ENCODE measurements around the gene ADARB1. TPM values are rescaled to one million over a fixed set of nuclear protein-coding genes. Genes with fewer than 3 reads are reported as not detected.

Gene ADARB1
- total RNA-seq, 4 donors from 2014 or later: 12.1 to 32.4 (median 14.4) TPM

DNA sequence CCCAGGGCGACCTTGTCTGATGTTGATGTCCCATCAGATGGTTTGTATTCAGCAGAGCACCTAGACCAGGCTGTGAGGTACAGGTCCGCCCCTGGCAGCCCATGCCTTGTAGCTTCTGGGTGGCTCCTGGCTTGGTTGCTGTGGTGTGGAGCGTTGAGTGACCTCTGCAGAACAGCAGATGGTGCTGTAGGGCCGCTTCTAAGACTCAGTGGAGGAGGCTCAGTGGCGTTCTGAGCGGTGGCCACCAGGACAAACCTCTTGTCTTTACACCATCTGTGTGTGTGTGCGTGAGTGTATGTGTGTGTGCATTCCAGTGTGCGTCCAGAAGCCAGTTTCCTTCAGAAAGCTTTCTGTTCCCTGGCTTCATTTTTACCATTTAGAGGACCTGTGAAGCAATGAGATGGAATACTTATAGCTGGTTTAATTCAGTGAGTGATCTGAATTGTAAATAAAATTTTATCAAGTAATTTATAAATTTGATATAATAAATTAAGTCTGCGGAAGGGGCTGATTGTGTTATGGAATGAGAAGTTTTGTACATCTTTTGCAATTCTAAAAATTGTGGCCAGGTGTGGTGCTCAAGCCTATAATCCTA lies 66.1 kb downstream of the ADARB1 start:
- TF ChIP-seq, protein P1, sequence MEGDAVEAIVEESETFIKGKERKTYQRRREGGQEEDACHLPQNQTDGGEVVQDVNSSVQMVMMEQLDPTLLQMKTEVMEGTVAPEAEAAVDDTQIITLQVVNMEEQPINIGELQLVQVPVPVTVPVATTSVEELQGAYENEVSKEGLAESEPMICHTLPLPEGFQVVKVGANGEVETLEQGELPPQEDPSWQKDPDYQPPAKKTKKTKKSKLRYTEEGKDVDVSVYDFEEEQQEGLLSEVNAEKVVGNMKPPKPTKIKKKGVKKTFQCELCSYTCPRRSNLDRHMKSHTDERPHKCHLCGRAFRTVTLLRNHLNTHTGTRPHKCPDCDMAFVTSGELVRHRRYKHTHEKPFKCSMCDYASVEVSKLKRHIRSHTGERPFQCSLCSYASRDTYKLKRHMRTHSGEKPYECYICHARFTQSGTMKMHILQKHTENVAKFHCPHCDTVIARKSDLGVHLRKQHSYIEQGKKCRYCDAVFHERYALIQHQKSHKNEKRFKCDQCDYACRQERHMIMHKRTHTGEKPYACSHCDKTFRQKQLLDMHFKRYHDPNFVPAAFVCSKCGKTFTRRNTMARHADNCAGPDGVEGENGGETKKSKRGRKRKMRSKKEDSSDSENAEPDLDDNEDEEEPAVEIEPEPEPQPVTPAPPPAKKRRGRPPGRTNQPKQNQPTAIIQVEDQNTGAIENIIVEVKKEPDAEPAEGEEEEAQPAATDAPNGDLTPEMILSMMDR (IDR thresholded peaks at IDR 0.05; ENCODE audit: low read depth): no peak

DNA sequence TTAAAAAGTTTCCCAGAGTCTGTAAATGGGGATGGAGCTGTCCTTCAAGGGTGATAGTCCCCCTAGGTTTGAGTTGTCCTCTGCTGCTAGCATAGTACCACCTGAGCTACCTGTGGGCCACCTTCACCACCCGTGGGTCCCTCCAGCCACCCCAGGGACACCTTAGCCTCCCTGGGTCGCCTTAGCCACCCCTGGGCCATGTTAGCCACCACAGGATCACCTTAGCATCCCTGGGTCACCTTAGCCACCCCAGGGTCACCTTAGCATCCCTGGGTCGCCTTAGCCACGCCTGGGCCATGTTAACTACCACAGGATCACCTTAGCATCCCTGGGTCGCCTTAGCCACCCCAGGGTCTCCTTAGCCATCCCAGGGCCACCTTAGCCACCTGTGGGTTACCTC lies 67.1 kb downstream of the ADARB1 start:
- TF ChIP-seq, protein P1 (IDR thresholded peaks at IDR 0.05; ENCODE audit: low read depth): no peak

DNA sequence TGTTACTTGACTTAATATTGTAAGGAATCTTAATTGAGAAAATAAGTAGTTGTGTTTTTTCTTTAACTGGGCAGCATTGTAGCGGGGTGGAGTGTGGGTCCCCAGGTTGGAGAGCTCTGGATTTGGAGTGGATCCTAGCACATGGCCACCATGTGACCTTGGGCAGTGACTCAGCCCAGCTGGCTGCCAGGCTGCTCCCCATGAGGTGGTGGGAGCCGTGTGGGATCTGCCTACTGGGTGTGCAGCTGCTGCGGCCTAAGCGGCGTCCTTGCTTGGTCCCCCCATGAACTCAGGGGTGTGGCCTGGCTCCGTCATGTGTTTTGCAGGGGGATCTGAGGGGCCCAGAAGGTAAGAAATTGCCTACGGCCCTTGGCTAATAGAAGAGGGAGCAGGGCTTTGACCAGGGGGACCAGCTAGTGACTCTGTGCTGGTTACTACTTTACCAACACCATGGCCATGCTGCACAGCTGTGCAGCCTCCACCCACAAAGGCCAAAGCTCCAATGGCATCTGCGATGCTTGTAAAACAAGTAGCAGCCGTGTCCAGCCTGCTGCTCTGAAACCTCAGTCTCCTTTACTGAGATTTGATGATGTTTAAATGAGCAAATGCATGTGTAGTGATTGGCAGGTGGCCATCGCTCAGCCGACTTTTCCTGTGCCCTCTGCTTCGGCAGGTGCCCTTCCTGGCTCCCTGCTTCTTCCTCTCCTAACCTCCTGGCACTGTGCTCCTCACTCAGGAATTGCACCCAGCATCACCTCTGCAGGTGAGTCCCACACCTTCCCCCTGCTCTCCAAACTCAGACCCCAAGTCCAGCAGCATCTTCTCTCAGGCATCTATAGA lies 68.3 kb downstream of the ADARB1 start:
- TF ChIP-seq, protein P1 (IDR thresholded peaks at IDR 0.05; ENCODE audit: low read depth): no peak

DNA sequence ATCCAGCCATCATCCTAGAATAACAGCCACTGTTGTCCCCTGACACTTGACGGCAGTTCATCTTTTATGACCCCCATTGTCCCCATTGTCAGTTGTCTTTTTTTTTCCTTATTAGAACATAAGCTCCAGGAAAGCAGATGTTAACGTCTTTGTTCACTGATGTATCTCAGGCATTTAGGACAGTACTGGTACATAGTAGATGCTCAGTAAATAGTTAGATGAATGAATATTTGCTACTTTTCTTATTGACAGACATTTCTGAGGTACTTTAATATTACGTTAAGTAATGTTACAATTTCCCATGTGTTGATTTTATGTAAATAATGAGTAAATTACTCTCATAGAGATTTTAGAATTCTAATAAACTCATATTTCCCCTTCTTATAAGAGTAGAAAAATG lies 69.5 kb downstream of the ADARB1 start:
- TF ChIP-seq, protein P1 (IDR thresholded peaks at IDR 0.05; ENCODE audit: low read depth): no peak

DNA sequence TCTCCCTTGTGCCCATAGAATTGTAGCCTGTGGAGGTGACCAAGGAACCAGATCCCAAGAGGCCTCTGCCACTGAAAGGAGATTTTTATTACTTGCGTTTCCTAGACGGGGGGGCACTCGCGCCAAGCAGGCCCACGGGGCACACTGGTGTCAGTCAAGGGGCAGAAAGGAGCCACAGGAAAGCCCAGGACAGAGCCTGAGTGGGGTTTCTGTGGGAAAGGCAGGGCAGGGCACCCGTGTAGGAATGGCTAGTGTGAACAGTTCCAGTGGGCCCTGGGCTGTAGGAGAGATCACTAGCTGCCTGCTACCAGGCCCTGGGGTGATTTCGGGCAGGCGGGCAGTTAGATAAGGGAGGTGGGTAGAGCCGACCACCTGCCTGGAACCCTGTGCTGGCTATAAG lies 70.8 kb downstream of the ADARB1 start:
- TF ChIP-seq, protein P1 (IDR thresholded peaks at IDR 0.05; ENCODE audit: low read depth): no peak

DNA sequence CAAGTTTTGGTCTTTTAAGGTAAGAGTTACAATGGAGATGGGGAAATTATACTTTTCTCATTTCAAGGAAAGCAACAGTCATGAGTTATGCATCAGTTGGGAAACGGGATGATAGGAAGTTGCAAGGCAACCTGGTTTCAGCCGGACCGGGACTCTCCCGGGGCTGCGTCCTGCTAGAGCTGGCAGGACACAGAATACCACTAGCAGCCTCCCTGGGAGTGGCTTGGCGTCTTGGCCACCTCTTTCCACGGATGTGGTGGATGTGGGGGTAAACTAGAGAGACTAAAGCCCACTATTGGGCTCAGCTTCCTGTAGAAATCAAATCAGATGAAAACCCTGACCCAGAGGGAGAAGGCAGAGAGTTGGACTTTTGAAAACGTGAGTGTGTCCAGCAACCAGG lies 71.9 kb downstream of the ADARB1 start:
- TF ChIP-seq, protein P1 (IDR thresholded peaks at IDR 0.05; ENCODE audit: low read depth): no peak

DNA sequence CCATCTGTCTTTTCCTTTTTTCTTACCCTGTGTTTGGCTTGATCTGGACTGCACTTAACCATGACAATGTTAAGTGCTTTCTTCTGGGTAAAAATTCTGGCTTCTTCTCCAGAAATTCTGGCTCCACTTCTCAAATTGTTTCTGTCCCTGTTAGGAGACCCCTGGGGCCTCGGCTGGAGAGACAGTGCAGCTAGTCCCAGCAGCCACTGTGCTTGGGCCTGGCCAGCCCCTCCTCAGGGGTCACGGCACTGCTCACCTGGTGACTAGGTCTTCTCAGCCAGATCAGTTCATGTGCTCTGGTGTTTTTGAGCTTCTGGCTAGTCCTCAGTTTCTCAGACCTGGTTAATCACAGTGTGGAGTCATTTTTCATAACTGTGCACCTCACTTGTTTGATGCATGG lies 72.4 kb downstream of the ADARB1 start:
- TF ChIP-seq, protein P1 (IDR thresholded peaks at IDR 0.05; ENCODE audit: low read depth): no peak
